RWPE1 (cell line): Measurements from ENCODE around the gene FLOT1.

Experiments used
- CTCF ChIA-PET: fragments of 350-600 bp; sonication (Branson Sonifier 250); formaldehyde crosslinking; extraction: SDS; loops from one replicate; lab custom pipeline; 2021; lab: Yijun Ruan, JAX
- POLR2A ChIA-PET: fragments of 400-600 bp; formaldehyde crosslinking; extraction: SDS; loops from one replicate; lab custom pipeline; 2020; ENCODE audit warnings: antibody characterized with exemption; ENCODE audit not compliant: low non-redundant PET; lab: Yijun Ruan, JAX
- DNase-seq: peaks from one replicate; pipeline ENCODE4 v3.0.0; 2012; ENCODE audit warnings: low spot score
- H3K27ac ChIP-seq: fragments of 450-650 bp; 2 replicates; pipeline ENCODE4 v1.5.1; 2017
- TF ChIP-seq, protein P1 (sequence below): fragments of 450-650 bp; conservative IDR thresholded peaks from 2 replicates; pipeline ENCODE4 v1.5.1; 2017; ENCODE audit warnings: low read depth, mild to moderate bottlenecking

Gene FLOT1

DNA sequence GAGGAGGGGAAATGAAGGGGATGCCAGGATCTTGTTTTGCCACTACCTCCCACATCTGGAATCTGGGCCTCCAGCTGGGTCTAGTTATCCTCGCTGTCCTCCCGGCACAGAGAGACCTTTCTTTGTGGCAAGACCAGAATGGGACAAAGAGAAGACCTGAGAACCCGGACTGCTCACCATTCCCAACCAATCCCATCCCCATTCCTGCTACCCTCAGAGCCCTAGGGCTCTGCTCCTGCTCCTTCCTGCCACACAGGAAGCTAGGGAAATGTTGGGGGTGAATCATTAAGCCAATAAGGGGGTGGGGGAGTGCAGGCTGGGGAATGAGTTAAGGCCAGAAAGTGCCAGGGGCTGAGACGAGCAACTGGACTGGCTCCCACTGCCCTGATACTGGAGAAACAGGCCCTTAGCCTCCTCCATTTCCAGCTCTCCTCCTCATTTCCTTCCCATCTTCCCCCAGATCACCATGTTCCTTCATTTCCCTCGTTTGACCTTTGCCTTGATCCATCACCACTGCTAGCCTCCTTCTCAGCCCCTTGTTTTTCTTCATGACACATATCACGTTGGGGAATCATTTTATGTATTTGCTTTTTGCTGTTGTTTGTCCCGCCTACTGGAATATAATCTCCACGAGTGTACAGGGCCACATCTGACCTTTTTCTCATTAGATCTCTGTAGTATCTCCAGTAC lies 6.5 kb upstream of the FLOT1 start:
- TF ChIP-seq, protein P1, sequence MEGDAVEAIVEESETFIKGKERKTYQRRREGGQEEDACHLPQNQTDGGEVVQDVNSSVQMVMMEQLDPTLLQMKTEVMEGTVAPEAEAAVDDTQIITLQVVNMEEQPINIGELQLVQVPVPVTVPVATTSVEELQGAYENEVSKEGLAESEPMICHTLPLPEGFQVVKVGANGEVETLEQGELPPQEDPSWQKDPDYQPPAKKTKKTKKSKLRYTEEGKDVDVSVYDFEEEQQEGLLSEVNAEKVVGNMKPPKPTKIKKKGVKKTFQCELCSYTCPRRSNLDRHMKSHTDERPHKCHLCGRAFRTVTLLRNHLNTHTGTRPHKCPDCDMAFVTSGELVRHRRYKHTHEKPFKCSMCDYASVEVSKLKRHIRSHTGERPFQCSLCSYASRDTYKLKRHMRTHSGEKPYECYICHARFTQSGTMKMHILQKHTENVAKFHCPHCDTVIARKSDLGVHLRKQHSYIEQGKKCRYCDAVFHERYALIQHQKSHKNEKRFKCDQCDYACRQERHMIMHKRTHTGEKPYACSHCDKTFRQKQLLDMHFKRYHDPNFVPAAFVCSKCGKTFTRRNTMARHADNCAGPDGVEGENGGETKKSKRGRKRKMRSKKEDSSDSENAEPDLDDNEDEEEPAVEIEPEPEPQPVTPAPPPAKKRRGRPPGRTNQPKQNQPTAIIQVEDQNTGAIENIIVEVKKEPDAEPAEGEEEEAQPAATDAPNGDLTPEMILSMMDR: no peak
- peak overlapping the region; percentile 85 for H3K27ac ChIP-seq
- POLR2A ChIA-PET: interaction anchor here (0.5 kb wide), 1 partner anchor 8 kb away, joined by 3 read pairs; no protein-coding TSS in a partner anchor
- CTCF ChIA-PET: interaction anchor here (0.6 to 1.6 kb wide), 3 partner anchors 30 to 153 kb away, joined by 3 to 5 read pairs (median 4); no protein-coding TSS in a partner anchor
- no peak for DNase-seq

DNA sequence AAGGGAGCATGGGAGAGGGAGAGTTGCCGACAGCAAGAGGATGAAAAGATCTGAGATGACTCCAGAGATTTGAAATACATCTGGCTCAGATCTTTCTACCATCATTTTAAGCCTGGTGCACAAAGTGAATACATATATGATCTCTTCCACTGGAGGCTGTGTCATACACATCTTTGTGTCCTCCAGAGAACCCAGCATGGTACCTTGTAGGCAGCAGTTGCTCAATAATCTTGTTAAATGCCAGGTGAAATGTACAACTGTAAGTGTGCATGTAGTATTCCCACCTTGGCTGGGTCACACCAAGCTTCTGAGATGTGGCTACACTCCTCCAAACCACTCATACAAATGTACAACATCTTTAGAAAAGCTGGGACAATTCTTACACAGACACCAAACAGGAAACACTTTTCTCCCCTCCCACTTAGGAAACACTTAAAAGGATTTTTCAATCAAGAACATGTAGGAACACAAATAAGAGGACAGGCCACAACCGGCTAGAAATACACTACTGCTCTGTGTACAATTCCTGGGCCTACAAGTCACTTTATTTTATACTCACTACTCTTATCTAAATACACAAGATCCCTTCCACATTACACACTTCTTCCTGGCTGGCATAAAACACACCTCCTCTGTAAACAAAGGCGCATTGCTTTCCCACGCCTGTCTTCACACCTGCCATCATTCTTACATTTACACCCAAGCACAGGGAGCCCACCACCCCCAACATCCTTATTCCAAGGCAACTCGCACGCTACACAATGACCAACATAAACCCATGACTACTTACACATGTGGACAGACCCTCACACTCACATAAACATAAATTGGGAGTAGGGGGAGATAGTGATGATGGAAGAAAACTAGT lies 5.6 kb upstream of the FLOT1 start:
- peak overlapping the region; percentile 85 for H3K27ac ChIP-seq
- TF ChIP-seq, protein P1: no peak
- CTCF ChIA-PET: interaction anchor here (0.6 to 0.8 kb wide), 3 partner anchors 31 to 154 kb away, joined by 3 to 5 read pairs (median 4); no protein-coding TSS in a partner anchor
- no peak for DNase-seq
- POLR2A ChIA-PET: no interaction called here

DNA sequence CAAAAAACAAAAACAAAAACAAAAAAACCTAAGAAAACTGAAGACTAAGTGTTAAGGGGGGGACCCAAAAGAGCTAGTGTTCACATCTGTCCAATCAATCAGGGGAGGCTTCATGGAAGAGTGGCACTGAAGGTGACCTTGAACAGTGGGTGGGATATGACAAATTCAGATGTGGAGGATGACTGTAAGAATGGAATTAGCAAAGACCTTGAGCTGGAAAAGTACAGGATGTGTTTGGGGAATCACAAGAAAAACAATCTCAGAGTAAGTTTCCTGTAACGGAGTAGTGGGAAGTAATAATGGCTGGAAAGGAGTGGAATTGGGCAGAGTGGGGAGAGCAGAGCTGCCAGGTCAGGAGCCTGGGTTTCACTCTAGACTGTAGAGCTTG lies 4.8 kb upstream of the FLOT1 start:
- ChIA-PET POLR2A (no interaction called here), CTCF (interaction anchor here (0.6 to 0.8 kb wide), 2 partner anchors 35 to 71 kb away, joined by 4 to 7 read pairs; no protein-coding TSS in a partner anchor)
- DNase-seq: no peak
- TF ChIP-seq, protein P1: no peak
- peak overlapping the region; percentile 51 for H3K27ac ChIP-seq

DNA sequence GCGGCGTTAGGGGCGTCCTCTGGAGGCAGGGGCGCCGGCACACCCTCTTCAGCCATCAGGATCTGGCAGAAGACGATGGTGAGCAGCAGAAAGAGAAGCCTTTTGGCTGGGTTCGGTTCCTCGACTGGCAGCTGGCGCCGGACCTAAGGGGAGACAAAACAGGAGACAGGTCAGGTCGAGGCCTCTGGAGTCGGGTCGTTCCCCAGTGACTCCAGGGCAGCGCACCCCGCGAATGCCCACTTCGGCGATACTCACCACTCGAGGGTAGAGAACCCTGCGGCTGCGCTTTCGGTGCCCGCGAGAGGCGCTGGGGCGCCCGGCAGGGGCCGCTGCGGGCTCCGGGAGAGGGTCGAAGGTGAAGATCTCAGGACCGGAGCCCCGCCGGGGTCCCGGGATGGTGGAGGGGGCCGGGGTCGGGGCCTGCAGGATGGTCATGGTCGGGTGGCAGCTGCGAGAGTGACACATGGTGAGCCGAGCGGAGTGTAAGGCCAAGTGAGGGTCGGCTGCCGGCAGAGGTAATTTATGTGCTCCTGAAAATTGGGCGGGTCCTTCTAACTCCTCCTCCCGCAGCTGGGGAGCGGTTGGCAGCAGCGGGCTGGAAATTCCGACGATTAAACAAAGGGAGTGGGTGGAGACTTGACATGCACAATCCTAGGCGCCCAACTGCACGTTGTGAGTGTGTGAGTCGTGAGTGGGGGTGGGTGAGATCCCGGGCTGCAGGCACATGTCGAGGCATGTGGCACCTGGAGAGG lies 1.7 kb upstream of the FLOT1 start, which contains the start of gene IER3:
Gene IER3 (minus strand): TSS at position 494 of the 752 bp plus-strand sequence. CDS start 29 bp downstream, at position 465.
- ChIA-PET POLR2A (interaction anchor here (1.0 to 1.4 kb wide), 6 partner anchors 8 to 138 kb away, joined by 3 to 11 read pairs (median 6); no protein-coding TSS in a partner anchor), CTCF (interaction anchor here (0.7 to 1.2 kb wide), 6 partner anchors 8 to 134 kb away, joined by 3 to 5 read pairs (median 4); no protein-coding TSS in a partner anchor)
- TF ChIP-seq, protein P1: peak; percentile 43
- peak within 1 kb of the TSS; percentile 94 for H3K27ac ChIP-seq
- peak; percentile 84 for DNase-seq

DNA sequence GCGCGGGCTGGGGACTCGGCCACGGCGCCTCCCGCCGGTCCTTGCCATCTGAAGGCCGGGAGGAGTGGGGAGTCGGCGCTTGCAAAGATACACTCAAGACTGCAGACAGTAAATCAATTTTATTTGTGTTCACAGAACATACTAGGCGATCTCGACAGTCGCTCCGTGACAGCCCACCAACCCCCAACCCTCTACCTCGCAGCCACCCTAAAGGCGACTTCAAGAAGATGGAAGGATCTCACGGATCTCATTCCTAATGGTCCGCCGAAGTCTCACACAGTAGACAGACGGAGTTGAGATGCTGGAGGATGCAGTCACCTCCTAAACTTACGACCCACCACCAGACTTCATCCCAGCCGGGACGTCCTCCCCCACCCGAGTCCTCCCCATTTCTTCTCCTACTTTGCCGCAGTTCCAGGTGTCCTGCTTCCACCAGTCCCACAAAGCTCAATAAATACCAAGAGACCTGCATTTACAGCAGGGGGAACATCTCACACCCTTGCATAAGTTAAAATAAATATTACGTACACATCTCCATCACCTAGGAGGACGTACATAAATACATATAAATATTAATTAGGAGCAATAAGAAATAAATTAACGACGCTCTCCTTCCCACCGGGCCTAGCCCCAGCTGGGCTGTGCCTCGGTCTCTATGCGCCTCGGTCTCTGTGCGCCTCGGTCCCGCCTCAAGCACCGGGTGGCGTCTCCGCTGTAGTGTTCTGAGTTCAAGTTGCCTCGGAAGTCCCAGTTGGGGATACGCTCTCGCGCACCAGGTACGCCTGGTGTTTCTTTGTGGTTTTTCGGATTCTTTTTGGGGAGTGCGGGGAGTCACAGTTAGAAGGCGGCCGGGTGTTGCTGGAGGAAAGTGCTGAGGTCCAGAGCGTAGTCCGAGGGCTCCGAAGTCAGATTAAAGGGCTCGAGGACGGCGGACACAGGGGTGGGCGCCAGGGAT lies 889 bp upstream of the FLOT1 start:
- CTCF ChIA-PET: interaction anchor here (0.7 to 1.5 kb wide), 5 partner anchors 9 to 133 kb away, joined by 3 to 5 read pairs (median 4); no protein-coding TSS in a partner anchor
- TF ChIP-seq, protein P1: no peak
- POLR2A ChIA-PET: interaction anchor here (1.0 to 1.8 kb wide), 5 partner anchors 9 to 139 kb away, joined by 3 to 11 read pairs (median 8); no protein-coding TSS in a partner anchor
- no peak for DNase-seq
- peak overlapping the region; percentile 94 for H3K27ac ChIP-seq
